ENCODE measurements around the gene BLMH.
"Not testable (repeated sequence)": the region's sequence is repeated elsewhere in the genome, so short reads cannot be mapped to it uniquely, and the experiment has no call there.

BLMH gene

DNA sequence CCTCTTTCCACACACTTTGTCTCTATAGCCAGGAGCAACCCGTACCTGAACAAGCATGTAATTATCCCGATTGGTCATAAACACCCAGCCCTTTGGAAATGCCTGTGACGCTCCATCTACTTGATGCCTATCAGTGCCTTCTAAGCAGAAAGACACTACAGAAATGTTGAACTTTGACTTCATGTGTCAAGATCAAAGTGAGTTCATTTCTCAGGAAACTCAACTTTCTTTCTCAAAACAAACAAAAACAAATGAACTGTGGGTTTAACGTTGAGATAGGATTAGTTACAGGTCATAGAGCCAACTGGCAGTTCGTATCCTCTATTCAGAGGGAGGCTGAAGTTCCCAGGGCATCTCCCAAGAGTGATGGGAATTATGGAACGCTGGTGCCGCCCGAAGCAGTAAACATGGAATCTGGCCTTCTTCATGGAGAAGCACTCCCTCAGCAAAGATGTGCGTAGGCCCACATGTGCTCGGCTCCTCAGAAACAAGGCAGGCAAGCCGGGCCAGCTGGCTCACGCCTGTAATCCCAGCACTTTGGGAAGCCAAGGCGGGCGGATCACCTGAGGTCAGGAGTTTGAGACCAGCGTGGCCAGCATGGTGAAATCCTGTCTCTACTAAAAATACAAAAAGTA lies 65.7 kb downstream of the BLMH start:
- no peak for DNase-seq

DNA sequence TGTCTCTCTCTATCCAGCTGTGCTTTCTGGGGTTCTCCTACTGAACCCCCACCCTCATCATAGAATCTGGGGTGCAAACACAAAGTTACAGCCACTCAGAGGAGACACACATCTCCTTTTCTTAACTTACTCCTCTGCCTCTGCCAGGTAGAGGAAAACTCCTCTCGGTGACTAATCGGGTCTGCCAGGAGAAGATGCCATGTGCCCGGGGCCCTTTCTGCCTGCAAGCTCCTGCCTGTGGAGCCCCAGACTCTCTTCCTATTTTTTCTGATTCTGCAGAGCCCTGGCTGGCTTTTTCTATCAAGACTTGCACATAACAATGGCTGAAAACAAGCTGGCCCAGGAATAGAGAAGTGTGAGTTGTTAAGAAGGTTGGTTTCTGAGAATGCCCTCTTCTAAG lies 66.6 kb downstream of the BLMH start:
- no peak for DNase-seq

DNA sequence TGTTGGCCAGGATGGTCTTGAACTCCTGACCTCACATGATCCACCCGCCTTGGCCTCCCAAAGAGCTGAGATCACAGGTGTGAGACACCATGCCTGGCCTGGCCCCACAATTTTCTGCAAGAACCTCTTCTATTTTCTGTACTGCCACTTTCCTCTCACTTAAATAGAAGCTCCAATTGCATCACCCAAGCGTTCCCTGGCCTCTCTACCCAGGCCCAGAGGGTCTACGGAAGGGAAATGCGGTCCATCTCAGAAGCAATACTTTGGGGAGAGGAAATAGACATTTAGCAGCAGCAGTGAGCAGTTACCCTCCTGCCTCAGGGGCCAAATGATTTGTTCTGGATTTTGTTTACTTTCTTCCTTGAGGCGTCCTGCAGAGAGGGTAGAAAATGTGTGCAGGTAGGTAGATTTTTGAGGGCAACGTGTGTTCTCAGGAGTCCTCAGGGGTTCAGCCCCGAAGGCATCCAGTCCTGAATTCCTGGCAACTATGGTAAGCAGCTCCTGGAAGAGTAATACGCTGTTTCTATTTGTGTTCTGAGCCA lies 67.3 kb downstream of the BLMH start:
- DNase-seq: no peak

DNA sequence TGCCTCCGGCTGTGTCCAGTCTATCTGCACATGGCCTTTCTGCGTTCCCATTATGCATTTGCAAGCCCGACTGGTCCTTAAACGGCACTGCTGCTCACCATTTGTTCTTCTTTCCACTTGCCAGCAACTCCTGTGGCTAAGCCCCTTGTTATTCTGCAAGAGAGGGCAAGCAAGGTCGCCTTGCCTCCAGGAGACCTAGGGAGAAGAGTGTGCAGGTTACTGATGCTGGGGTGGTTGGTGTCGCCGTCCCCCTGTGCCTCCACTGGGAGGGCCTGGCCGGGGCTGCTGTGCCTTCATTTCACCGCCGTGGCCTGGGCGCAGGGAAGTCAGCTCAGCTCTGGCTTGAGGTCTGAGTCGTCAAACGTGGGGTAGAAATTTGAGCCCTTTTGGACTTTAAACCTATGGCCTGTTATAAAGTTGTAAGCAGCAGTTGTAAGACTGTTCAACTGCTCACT lies 69.0 kb downstream of the BLMH start:
- no peak for DNase-seq

DNA sequence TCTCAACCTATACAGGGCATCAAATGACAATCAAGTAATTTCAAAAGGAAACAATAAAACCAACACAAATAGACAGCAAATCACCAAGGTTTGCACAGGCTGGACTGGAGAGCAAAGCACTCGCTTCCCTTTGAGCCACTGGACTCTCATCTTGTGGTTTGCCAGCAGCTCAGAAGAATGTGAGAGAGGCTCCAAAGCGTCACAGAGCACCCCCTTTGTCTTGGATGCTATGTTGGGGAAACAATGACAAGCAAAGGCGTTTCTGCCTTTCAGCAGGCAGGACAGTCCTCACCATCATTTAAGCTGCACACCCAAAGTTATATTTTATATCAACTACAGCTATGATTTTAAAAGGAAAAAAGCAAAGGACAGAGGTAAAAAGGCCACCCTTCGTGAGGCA lies 69.5 kb downstream of the BLMH start:
- DNase-seq: no peak

DNA sequence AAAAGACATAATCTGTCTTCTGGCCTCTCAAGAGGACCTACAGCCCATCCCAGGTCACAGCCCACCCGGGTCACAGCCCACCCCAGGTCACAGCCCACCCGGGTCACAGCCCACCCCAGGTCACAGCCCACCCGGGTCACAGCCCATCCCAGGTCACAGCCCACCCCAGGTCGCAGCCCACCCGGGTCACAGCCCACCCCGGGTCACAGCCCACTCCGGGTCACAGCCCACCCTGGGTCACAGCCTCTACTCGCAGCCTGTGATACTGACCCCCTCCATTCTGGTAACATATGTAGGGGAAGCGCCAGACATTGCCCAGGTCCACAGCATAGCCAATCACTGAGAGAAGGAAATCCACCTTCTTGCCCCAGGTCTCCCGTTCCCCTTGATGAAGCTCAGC lies 70.4 kb downstream of the BLMH start:
- no peak for DNase-seq

DNA sequence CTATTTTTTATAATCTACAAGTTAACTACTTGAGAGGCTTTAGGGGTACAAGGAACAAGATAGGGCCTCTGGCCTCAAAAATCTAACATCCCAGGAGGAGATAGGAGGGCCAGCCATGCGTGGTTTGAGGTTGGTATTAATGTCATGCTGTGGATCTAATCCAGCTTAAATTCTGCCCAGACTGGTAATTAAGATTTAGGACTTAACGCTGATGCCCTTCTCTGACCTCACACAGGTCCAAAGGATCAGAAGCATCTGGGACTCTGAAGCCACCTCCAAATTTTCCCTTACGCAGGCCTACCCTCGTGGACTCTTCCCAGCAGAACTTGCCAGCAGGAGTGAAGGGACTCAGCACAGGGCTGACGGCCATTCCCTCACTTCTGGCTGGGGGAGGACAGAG lies 71.3 kb downstream of the BLMH start:
- DNase-seq: no peak

DNA sequence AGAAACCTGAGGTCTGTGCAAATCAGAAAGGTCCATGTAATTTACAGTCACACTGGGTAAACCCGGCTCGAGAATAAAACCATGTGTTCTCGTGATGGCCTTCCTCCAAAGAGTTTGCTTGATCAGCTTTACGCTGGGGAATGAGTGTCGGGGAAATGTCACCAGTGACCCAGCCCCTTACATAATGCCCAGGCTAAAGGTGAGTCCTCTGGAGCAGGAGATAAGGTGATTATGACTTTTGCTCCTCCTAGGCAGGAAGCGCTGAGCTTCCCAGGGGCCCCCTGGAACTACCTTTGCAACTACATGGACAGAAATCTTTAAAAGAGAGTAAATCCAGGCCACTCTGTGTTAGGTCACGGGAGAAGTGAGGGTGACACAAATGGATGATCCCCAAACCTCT lies 71.9 kb downstream of the BLMH start:
- DNase-seq: no peak

DNA sequence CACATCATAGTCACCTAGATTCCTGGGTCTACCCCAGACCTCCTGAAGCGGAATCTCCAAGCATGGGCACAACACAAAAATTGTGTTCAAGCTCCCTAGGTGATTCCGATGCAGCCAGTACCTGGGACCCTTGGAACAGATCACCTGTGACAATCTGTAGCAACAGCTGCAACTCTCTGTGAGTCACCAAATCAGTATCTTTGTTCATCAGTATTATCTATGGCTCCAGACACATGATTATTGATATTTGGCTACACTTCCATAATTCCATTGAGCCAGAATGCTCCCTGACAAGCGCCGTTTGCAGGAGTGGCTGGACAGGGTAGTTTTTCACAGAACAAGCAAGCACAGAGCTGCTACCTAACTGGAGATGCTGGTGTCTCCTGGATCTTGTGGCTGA lies 72.4 kb downstream of the BLMH start:
- no peak for DNase-seq

DNA sequence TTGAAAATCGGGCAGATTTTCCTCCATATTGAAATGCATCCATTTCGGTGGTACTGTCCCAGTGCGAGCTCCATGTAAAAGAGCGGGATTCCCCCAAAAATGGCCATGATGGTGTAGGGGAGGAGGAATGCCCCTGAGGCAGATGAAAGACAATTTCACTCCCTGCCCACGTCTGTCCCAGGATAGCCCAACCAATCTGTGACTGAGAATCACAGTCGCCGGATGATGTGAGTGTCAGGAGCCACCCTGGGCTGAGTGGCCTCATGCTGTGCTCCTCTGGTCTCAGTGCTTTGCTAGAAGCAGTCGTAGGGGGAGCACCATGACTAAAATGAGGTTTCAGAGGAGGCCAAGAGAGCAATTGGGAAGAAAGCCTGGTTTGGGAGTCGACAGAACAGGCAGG lies 72.9 kb downstream of the BLMH start:
- no peak for DNase-seq

DNA sequence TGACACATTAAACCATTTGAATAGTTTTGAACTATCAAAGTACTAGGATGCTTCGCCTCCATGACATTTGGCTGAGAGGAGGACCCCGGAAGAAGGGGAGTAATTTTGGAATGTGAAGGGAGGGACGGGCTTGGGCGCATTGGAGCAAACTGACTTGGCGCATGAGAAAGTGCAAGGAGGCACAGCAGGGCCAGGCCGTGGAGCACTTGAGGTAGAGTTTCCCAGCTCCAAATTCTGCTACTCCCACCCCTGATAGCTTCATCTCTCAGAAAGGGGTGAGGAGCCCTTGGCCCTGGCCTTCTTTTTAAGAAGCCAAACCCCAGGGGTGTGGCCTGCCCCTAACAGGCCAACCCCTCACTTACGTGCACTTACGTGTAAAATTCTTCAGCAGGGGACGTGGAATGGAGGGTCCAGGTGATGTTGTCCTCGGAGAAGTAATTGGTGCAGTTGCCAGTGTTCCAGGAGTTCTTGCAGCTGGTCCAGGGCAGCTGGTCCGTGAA lies 73.9 kb downstream of the BLMH start:
- DNase-seq: no peak

DNA sequence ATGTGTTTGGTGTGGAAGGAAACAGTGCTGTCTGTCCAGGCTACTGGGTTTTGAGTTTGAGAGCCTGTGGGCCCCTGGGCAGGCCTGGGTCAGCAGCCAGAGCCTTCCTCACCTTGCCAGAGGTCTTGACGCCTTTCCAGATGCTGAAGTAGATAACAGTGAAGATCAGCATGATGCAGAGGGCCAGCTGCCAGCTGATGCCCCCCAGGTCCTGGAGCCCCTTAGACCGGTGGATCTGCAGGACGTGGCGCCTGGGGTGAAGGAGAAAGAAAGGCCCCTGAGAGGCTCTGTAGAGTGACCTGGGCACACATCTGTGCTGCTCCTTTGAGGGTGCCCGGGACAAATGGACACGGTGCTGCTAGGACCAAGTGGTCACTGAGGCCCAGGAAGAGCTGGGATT lies 74.7 kb downstream of the BLMH start:
- no peak for DNase-seq

DNA sequence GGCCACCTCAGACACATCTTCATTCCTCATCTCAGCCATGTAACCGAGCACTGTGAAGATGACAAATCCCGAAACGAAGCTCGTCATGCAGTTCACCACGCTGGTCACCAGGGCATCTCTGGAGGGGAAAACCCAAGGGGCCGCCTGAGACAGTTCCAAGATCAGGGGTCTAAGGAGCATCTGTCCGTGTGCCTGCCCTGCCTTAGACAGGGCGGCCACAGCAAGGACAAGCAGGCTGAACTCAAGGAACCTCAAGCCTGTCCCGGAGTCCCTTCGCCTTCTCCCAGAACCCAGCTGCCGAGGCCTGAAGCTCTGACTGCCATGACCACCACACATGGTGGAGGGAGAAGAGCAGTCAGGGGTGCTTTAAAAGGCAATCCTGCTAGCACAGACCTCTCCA lies 79.0 kb downstream of the BLMH start:
- DNase-seq: peak; percentile 30

DNA sequence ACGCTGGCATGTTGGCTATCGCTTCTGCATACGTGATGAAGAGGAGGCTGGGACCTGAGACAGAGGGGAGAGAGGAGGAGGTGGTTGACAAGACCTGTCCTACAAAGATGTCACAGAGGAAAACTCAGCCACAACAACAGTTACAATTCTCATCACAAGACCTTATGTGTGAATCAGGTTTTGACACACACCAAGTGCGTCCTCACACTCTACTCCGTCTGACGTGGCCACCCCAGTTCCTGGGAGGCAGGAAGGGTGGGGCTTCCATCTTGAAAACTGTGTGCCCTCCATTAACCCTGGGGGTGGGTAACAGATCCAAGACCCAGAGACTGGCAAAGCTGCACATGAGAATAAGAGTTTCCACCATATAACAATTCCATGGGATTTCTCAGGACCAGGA lies 80.4 kb downstream of the BLMH start:
- peak; percentile 19 for DNase-seq

DNA sequence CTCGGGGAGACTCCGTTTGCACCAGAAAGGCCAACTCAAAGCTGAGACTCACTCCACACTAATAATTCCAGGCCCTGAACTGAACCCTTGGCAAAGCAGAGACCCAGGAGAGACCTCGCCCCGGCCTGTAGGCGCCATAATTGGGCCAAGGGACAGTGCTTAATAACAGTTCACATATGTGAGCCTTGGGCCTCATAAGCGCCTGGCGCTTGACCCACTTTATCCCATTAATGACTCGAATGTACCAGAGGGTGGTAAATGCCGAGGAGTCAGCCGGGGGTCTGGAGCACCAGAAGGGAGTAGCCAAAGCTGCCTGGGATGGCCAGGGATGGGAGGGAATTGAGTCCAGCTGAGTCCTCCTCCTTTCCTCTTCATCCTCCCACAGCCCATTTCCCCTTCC lies 80.8 kb downstream of the BLMH start:
- DNase-seq: no peak

DNA sequence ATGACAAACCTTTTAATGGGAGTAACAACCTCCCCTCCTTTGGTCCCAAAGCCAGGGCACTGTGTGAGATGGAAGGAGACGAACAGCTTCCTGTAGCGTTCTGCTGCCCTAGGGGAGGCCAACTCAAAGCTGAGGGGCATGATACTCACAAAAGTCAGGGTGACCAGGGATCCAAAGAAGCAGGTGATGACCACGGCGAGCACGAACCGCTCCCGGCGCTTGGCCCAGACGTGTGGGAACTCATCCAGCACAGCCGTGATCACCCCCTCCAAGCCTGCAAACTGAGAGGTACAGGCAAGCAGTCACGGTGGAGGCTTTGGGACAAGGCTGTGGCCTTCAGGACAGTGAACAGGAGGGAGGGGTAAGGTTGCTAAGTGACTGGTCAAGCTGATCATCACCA lies 81.4 kb downstream of the BLMH start:
- DNase-seq: no peak

DNA sequence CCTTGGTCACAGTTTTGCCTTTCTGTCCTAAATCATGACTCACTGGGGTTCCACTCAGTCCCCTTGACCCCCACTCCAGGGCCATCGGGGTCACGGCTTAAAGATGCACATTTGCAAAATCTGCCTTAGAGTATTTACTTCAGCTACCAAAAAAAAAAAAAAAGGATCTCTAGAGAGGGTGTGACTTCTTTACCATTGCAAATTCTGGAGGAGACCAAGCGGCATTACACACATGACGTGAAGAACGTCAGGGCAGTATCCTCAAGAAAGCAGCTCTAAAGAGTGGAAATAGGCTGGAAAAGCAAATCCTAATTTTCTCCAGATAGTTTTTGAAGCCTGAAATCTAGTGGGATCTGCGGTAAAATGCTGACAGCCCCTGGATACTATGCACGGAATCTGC lies 81.8 kb downstream of the BLMH start:
- DNase-seq: no peak

DNA sequence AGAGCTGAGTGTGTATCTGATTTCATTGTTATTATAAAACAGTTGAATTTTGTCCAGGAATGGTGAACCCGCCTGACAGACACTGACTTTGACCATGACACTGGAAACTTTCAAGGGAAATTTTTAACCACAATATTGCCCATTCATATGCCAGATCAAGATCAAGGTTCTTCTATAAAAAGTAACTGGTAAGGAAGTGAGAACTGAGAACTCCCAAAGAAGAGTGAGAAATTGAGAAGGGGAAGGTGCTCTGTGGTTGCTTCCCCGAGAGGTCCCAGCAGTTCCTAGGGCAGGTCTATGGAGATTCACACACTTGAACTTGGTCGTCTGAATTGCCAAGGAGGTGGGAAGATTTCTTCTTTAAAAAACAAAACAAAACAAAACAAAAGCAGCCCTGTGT lies 83.5 kb downstream of the BLMH start:
- DNase-seq: no peak

DNA sequence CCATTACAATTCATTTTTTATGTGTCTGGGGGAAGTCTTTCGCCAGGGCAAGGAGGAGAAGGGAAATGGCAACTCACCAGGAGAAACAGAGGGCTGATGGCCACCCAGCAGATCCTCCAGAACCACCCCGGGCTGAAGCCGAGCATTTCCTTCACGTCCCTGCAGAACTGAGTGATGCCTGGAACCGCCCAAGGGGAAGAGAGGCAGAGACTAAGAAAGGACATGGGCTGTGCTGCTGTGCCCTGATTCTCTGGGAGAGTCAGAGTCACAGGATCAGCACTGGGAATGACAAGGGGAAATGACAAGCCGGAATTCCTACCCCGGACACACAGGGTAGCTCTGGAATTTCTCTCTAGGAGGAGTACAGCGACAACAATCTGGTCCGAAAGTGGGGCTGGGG lies 84.1 kb downstream of the BLMH start:
- no peak for DNase-seq

DNA sequence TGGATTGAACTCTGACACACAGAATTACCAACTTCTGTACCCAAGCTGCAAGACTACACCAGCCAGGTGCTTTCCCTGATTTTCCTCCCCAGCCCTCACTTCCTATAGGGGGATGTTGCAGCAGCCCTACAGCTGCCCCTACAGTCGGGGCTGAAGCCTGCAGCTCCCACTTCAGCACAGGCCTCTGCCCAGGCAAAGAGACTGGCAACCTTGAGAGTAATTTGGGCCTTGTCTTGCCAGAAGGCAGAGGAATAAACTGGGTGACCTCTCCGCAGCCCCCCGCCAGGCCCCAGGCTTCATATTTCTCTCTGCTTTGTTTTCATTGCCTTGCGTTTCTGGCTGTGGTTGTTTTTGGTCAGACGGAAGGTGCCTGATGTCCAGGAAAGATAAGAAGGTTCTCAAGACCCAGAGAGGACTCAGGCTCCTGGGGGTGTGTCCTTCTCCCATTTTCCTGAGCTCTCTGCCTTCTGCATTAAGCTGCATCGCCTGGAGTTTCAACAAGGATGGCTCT lies 88.2 kb downstream of the BLMH start:
- DNase-seq: no peak

DNA sequence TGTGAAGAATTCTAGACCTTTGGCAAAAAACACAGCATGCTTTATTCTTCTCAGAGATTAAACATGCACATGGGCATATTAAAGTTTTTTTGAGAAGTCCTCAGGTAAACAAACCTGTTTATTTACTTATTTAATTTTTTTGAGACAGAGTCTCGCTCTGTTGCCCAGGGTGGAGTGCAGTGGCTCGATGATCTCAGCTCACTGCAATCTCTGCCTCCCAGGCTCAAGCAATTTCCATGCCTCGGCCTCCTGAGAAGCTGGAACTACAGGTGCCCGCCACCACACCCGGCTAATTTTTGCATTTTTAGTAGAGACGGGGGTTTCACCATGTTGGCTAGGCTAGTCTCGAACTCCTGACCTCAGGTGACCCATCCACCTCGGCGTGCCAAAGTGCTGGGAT lies 91.1 kb downstream of the BLMH start:
- not testable (repeated sequence) for DNase-seq

DNA sequence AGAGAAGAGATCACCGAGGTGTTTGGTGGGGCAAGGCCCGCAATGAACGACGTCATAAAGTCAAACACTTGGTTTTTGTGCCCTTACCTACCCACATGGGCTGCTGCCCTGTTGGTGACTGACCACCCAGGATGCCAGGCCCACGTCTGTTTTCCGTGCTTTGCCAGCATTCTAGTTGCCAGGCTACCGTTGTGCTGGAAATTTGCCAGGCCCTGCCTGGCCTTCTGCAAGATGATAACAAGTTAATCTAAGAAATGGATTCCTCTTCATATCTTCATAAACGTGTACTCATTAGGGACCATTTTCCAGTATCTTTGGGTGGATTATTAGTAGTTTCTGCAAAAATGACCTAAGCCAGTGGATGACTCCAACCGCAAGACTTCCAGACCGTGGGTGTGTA lies 91.6 kb downstream of the BLMH start:
- no peak for DNase-seq

DNA sequence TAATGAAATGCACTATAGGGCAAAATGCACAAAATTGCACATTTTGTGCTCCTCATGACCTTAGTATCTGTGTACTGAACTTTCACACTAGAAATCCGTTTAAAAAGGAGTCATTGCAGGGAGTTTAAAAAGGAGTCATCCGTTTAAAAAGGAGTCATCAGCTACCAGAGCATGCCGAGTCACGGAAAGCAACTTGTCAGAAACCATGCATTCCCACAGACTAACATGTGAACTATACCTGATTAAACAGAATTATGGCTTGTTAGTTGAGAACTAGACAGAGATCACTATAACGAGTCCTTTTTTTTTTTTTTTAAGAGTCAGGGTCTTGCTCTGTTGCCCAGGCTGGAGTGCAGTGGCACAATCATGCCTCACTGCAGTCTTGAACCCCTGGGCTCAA lies 92.1 kb downstream of the BLMH start:
- no peak for DNase-seq

All from activated CD4-positive, alpha-beta T cell treated with anti-CD3 and anti-CD28 coated beads, Interleukin-2, amount 50 U/mL, for 16 hours (primary cell).